GM12892 (cell line): ENCODE data around the gene NOS3.

Source experiments
- POLR2A ChIP-seq: IDR thresholded peaks from 2 replicates; pipeline ENCODE4 v1.6.1; 2011; ENCODE audit warnings: low read depth, low read length, control low read depth
- POLR2AphosphoS5 ChIP-seq: IDR thresholded peaks from 2 replicates; pipeline ENCODE4 v1.6.1; 2011; ENCODE audit warnings: low read depth, low read length, control low read depth
- TAF1 ChIP-seq: IDR thresholded peaks from 2 replicates; pipeline ENCODE4 v1.6.1; 2011; ENCODE audit warnings: low read depth, mild to moderate bottlenecking, control low read depth, low read length, borderline replicate concordance

DNA sequence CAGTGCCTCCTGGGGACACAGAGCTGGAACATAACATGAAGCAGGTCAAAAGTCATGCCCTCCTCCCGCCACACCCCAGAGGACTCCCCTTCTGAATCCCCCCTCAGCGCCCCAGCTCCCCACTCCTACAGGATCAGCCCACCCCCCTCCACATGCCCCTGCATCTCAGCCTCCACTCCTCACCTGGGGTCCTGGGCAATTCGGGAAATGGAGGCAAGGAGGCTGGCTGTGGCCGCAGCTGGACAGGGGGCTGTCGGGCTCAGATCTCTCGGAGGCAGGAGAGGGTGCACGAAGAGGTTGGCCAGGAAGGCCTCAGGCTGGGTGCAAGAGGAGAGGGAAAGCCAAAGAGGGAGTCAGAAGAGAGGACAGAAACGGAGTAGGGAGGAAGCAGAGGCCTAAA lies 25.7 kb downstream of the NOS3 start:
- no peak for TF ChIP-seq POLR2AphosphoS5
- no peak for TF ChIP-seq POLR2A
- TF ChIP-seq TAF1 = no peak
